Measurements from ENCODE around the gene CELSR2.
"Not testable (repeated sequence)": the region's sequence is repeated elsewhere in the genome, so short reads cannot be mapped to it uniquely, and the experiment has no call there.

CELSR2 gene

GRCh38 chr1:109281680-109282496 lies 32.5 kb downstream of the CELSR2 start:
- no peak for DNase-seq

- DNase-seq: no peak
Measured at GRCh38 chr1:109282497-109282951, 33.2 kb downstream of the CELSR2 start.

GRCh38 chr1:109282952-109283747 lies 33.8 kb downstream of the CELSR2 start, which contains the start of gene PSRC1:
TSS of gene PSRC1 (minus strand) at chr1:109283145.
- peak; percentile 87 for DNase-seq

- DNase-seq: no peak
Measured at GRCh38 chr1:109283748-109284600, 34.6 kb downstream of the CELSR2 start.

GRCh38 chr1:109286762-109287161 lies 37.4 kb downstream of the CELSR2 start:
- DNase-seq: not testable (repeated sequence)

GRCh38 chr1:109290137-109290536 lies 40.8 kb downstream of the CELSR2 start:
- no peak for DNase-seq

GRCh38 chr1:109290998-109291397 lies 41.7 kb downstream of the CELSR2 start:
- no peak for DNase-seq

- no peak for DNase-seq
Measured at GRCh38 chr1:109292364-109292763, 43.0 kb downstream of the CELSR2 start.

GRCh38 chr1:109293026-109293425 lies 43.7 kb downstream of the CELSR2 start:
- DNase-seq: no peak

GRCh38 chr1:109294481-109294880 lies 45.1 kb downstream of the CELSR2 start:
- no peak for DNase-seq

GRCh38 chr1:109295712-109296415 lies 46.5 kb downstream of the CELSR2 start:
- no peak for DNase-seq

- no peak for DNase-seq
Measured at GRCh38 chr1:109296782-109297181, 47.4 kb downstream of the CELSR2 start.

GRCh38 chr1:109298666-109299557 lies 49.6 kb downstream of the CELSR2 start:
- no peak for DNase-seq

GRCh38 chr1:109299558-109300343 lies 50.4 kb downstream of the CELSR2 start:
- DNase-seq: no peak

GRCh38 chr1:109300650-109301151 lies 51.4 kb downstream of the CELSR2 start:
- DNase-seq: no peak

GRCh38 chr1:109301874-109302273 lies 52.5 kb downstream of the CELSR2 start:
- no peak for DNase-seq

GRCh38 chr1:109304226-109304920 lies 55.0 kb downstream of the CELSR2 start:
- no peak for DNase-seq

- not testable (repeated sequence) for DNase-seq
Measured at GRCh38 chr1:109305991-109306390, 56.7 kb downstream of the CELSR2 start.

GRCh38 chr1:109306832-109307273 lies 57.5 kb downstream of the CELSR2 start, which contains the start of gene MYBPHL:
TSS of gene MYBPHL (minus strand) at chr1:109307011. CDS start at chr1:109306991, 20 bp downstream.
- DNase-seq: no peak
